Muscle of arm (tissue), 12 donors: Measurements from ENCODE around the gene IRF6. TPM values are rescaled to one million over a fixed set of nuclear protein-coding genes. Genes with fewer than 3 reads are reported as not detected.

Source experiments
- DNase-seq: peaks from one replicate; pipeline ENCODE4 v3.0.0-alpha.2; 2013
- polyA plus RNA-seq, 12 donors: library from polyadenylated mRNA; unstranded; fragments of 120-200 nt; gene quantifications; one replicate each; pipeline ENCODE4 v1.2.1, GENCODE V29; 2013; ENCODE audit not compliant: insufficient read length in 12 of 12

The IRF6 gene
- polyA plus RNA-seq, 12 donors = 0.37 to 30.1 (median 0.75) TPM; not detected in 1

- no peak for DNase-seq
Observed at GRCh38 chr1:209736490-209737117, 69.3 kb downstream of the IRF6 start.

Other genes starting within 250 kb of the IRF6 start
- gene CAMK1G, start 222.4 kb downstream of the IRF6 start, polyA plus RNA-seq = under 1 TPM in 6 of 12 donors, not detected in 6; 0.11 to 0.61 (median 0.25) TPM
- 10 to 100 TPM in 2 of 12 donors, 1 to 10 TPM in 3, under 1 TPM in 6, not detected in 1; 0.34 to 21.8 (median 0.85) TPM for gene LAMB3, start 153.7 kb downstream of the IRF6 start, polyA plus RNA-seq
- gene G0S2, start 130.7 kb downstream of the IRF6 start, polyA plus RNA-seq = 10 to 100 TPM in 1 of 12 donors, 1 to 10 TPM in 10, not detected in 1; 1.4 to 52.5 (median 3.4) TPM
- gene HSD11B1, start 101.3 kb downstream of the IRF6 start, polyA plus RNA-seq = under 1 TPM in 6 of 12 donors, not detected in 6; 0.16 to 0.45 (median 0.26) TPM
- 10 to 100 TPM in 2 of 12 donors, 1 to 10 TPM in 9, not detected in 1; 1.4 to 28.0 (median 3.3) TPM for gene TRAF3IP3, start 50.1 kb downstream of the IRF6 start, polyA plus RNA-seq
- gene C1orf74, start 21.6 kb downstream of the IRF6 start, polyA plus RNA-seq = 1 to 10 TPM in 11 of 12 donors, not detected in 1; 2.2 to 3.2 (median 2.8) TPM
- gene UTP25, start 21.8 kb upstream of the IRF6 start, polyA plus RNA-seq = 1 to 10 TPM in 11 of 12 donors, not detected in 1; 6.4 to 8.9 (median 7.4) TPM
- 1 to 10 TPM in 11 of 12 donors, not detected in 1; 1.0 to 6.1 (median 1.6) TPM for gene SYT14, start 132.1 kb upstream of the IRF6 start, polyA plus RNA-seq